K562 (cell line): ENCODE results near the gene MINPP1. TPM values are rescaled to one million over a fixed set of nuclear protein-coding genes. Genes with fewer than 3 reads are reported as not detected.

Experiments used
- ATAC-seq: fragments of 200-7000 bp; cut with Tn5 transposase; 3 replicates; pipeline ENCODE4 v1.9.1; 2020; ENCODE audit warnings: moderate library complexity
- BruUV-seq: library from RNA; stranded (reverse); fragments of 400-500 nt; replicated peaks from 2 replicates; lab custom pipeline; 2021; lab: Mats Ljungman, UMichigan
- CTCF ChIA-PET: fragments of 300-600 bp; formaldehyde crosslinking; extraction: SDS; loops from one replicate; lab custom pipeline; 2021; ENCODE audit warnings: low intra/inter-chr PET ratio; lab: Yijun Ruan, JAX
- POLR2A ChIA-PET: fragments of 300-600, 350-650 bp; sonication (Branson Sonifier 250); formaldehyde crosslinking; extraction: SDS; loops from one replicate; lab custom pipeline; 2021; ENCODE audit warnings: antibody characterized with exemption, inconsistent platforms; lab: Yijun Ruan, JAX
- DNase-seq, 4 experiments: peaks; one replicate each; pipeline versions ENCODE4 v3.0.0 to v3.0.0-alpha.2; 2011 to 2018; ENCODE audit warnings: low spot score in 3 of 4, mixed read lengths in 3 of 4; ENCODE audit errors: extremely low read depth in 1 of 4
- FAIRE-seq: peaks from 2 replicates; lab custom pipeline; 2011; peaks lifted over from hg19 to GRCh38; lab: Jason Lieb, UNC
- H2AFZ ChIP-seq: 2 replicates; pipeline ENCODE4 v1.6.0; 2011; ENCODE audit warnings: low read depth, low read length, control low read depth, inconsistent platforms
- H3K27ac ChIP-seq: fragments of 200-600 bp; 3 replicates; pipeline ENCODE4 v1.8.0; 2011; ENCODE audit warnings: low read depth, mild to moderate bottlenecking, control low read depth, inconsistent platforms, low read length, moderate library complexity, mixed read lengths; ENCODE audit errors: extremely low read depth
- H3K27me3 ChIP-seq, 2 experiments: fragments of 300-600 bp in 1 of 2; 2 replicates in 1 of 2; 3 replicates in 1 of 2; pipeline versions ENCODE4 v1.6.0 to v1.8.0; 2011; ENCODE audit warnings: inconsistent platforms in 2 of 2, low read length in 2 of 2, mild to moderate bottlenecking in 1 of 2, mixed read lengths in 1 of 2, moderate library complexity in 1 of 2; ENCODE audit not compliant: control insufficient read depth in 2 of 2, insufficient read depth in 2 of 2
- H3K36me3 ChIP-seq: fragments of 300-600 bp; 3 replicates; pipeline ENCODE4 v1.8.0; 2011; ENCODE audit warnings: mild to moderate bottlenecking, low read length, inconsistent platforms; ENCODE audit not compliant: control insufficient read depth, insufficient read depth
- H3K4me1 ChIP-seq, 2 experiments: fragments of 200-600 bp in 1 of 2; replicated peaks in 1 of 2; 2 replicates in 1 of 2; 3 replicates in 1 of 2; pipeline versions ENCODE4 v1.5.1 to v1.8.0; 2011; ENCODE audit warnings: inconsistent platforms in 2 of 2, low read length in 2 of 2, mild to moderate bottlenecking in 1 of 2, mixed read lengths in 1 of 2, moderate library complexity in 1 of 2; ENCODE audit not compliant: control insufficient read depth in 2 of 2, insufficient read depth in 2 of 2
- H3K4me2 ChIP-seq: 2 replicates; pipeline ENCODE4 v1.6.1; 2011; ENCODE audit warnings: low read length, control low read depth, inconsistent platforms, mixed read lengths; ENCODE audit not compliant: insufficient read depth
- H3K4me3 ChIP-seq: fragments of 200-600 bp; sonication (generic), shearing (Covaris generic); 2 replicates; pipeline ENCODE4 v1.5.1; 2016; ENCODE audit warnings: control low read depth, inconsistent platforms
- H3K79me2 ChIP-seq: fragments of 200-600 bp; 3 replicates; pipeline ENCODE4 v1.8.0; 2011; ENCODE audit warnings: low read length, inconsistent platforms; ENCODE audit not compliant: control insufficient read depth, insufficient read depth
- H3K9ac ChIP-seq, 2 experiments: 2 replicates each; pipeline versions ENCODE4 v1.6.0 to v1.6.1; 2011; ENCODE audit warnings: low read depth in 2 of 2, low read length in 2 of 2, control low read depth in 1 of 2, inconsistent platforms in 1 of 2, mild to moderate bottlenecking in 1 of 2, mixed read lengths in 1 of 2; ENCODE audit not compliant: insufficient read depth in 1 of 2
- H3K9me1 ChIP-seq: one replicate; pipeline ENCODE4 v1.6.0; 2011; ENCODE audit warnings: inconsistent platforms, mild to moderate bottlenecking, low read length, moderate library complexity; ENCODE audit not compliant: control insufficient read depth, insufficient read depth
- H3K9me3 ChIP-seq: replicated peaks from 2 replicates; pipeline ENCODE4 v1.5.1; 2011; ENCODE audit warnings: low read depth, low read length, inconsistent platforms; ENCODE audit not compliant: control insufficient read depth, insufficient read depth
- H4K20me1 ChIP-seq: replicated peaks from 2 replicates; pipeline ENCODE4 v1.6.1; 2011; ENCODE audit warnings: low read length, inconsistent platforms, mixed read lengths; ENCODE audit not compliant: control insufficient read depth, insufficient read depth
- BCOR ChIP-seq: fragments of 450-650 bp; IDR thresholded peaks from 2 replicates; pipeline ENCODE4 v1.6.1; 2016
- CBX2 ChIP-seq: fragments of 200-600 bp; sonication (generic); IDR thresholded peaks from one replicate; pipeline ENCODE4 v1.6.1; 2012; ENCODE audit warnings: mild to moderate bottlenecking, low read length, inconsistent platforms; ENCODE audit not compliant: insufficient read depth, poor library complexity, severe bottlenecking
- FOXJ3 ChIP-seq: sonication (generic); formaldehyde crosslinking; IDR thresholded peaks from 2 replicates; pipeline ENCODE4 v1.4.0; 2020; ENCODE audit warnings: mild to moderate bottlenecking, missing genetic modification reagents
- HDAC2 ChIP-seq: fragments of 450-650 bp; IDR thresholded peaks from 2 replicates; pipeline ENCODE4 v1.6.1; 2016; ENCODE audit warnings: mild to moderate bottlenecking
- HDAC8 ChIP-seq: fragments of 450-650 bp; IDR thresholded peaks from 2 replicates; pipeline ENCODE4 v1.6.1; 2016; ENCODE audit warnings: mild to moderate bottlenecking, missing genetic modification characterization, moderate library complexity, missing compliant biosample characterization
- HIVEP1 ChIP-seq: fragments of 250-450 bp; sonication (Bioruptor Pico); IDR thresholded peaks from 2 replicates; pipeline ENCODE4 v1.4.0; 2020; ENCODE audit warnings: mild to moderate bottlenecking
- LCOR ChIP-seq: sonication (generic); formaldehyde crosslinking; IDR thresholded peaks from 2 replicates; pipeline ENCODE4 v1.8.0; 2022; ENCODE audit warnings: mild to moderate bottlenecking, missing genetic modification reagents
- MCM5 ChIP-seq: fragments of 450-650 bp; IDR thresholded peaks from 2 replicates; pipeline ENCODE4 v1.6.1; 2016; ENCODE audit warnings: low read depth
- NRF1 ChIP-seq, 2 experiments: fragments of 450-650 bp; IDR thresholded peaks in 1 of 2; conservative IDR thresholded peaks in 1 of 2; 2 replicates each; pipeline ENCODE4 v1.6.1; 2014; ENCODE audit warnings: mild to moderate bottlenecking in 2 of 2
- NUFIP1 ChIP-seq: fragments of 450-650 bp; IDR thresholded peaks from 2 replicates; pipeline ENCODE4 v1.6.1; 2018; ENCODE audit not compliant: partially characterized antibody
- PML ChIP-seq: IDR thresholded peaks from 2 replicates; pipeline ENCODE4 v1.6.1; 2012; ENCODE audit warnings: low read length, inconsistent platforms
- POLR2H ChIP-seq: IDR thresholded peaks from 2 replicates; pipeline ENCODE4 v1.6.1; 2016; ENCODE audit warnings: missing genetic modification characterization, low read depth, mild to moderate bottlenecking, control low read depth, missing compliant biosample characterization, moderate library complexity
- SREBF2 ChIP-seq: sonication (generic); formaldehyde crosslinking; IDR thresholded peaks from 2 replicates; pipeline ENCODE4 v1.4.0; 2020; ENCODE audit warnings: mild to moderate bottlenecking, missing genetic modification reagents
- ZHX1 ChIP-seq: fragments of 150-350 bp; conservative IDR thresholded peaks from 2 replicates; pipeline ENCODE4 v1.6.1; 2014; ENCODE audit warnings: low read length
- ZNF174 ChIP-seq: fragments of 250-450 bp; sonication (Bioruptor Pico); IDR thresholded peaks from 2 replicates; pipeline ENCODE4 v1.4.0; 2020; ENCODE audit warnings: mild to moderate bottlenecking
- ZNF551 ChIP-seq: fragments of 250-450 bp; sonication (Bioruptor Pico); IDR thresholded peaks from 2 replicates; pipeline ENCODE4 v1.5.0; 2021; ENCODE audit warnings: mild to moderate bottlenecking, moderate library complexity
- in situ Hi-C: fragments of 300-500 bp; cut with MboI; formaldehyde crosslinking; loops from 4 replicates; pipeline ENCODE4 v1.15.0; 2018; ENCODE audit warnings: inconsistent platforms, mixed read lengths
- intact Hi-C: fragments of 100-400 bp; cut with micrococcal nuclease; formaldehyde crosslinking; loops from 2 replicates; pipeline ENCODE4 v1.14.2; 2022
- polyA plus RNA-seq, 8 experiments: library from polyadenylated mRNA; depleted of rRNA in 4 of 8; stranded (reverse) in 5 of 8; unstranded in 3 of 8; fragments of >200 nt; fragmentation: Nextera tagmentation in 2 of 8; fragmentation: Illumina TruSeq in 1 of 8; extraction: Ambion mirVana in 2 of 8; extraction: Trizol in 1 of 8; gene quantifications; 2 replicates each; pipeline versions ENCODE4 v1.2.1 to v1.2.3, GENCODE V29; 2011 to 2014; ENCODE audit warnings: inconsistent platforms in 1 of 8, missing spikeins in 1 of 8
- total RNA-seq, 7 experiments: library from RNA; depleted of rRNA in 6 of 7; stranded (reverse); fragments of >200 nt in 6 of 7; fragmentation: Illumina TruSeq in 2 of 7; extraction: Trizol in 2 of 7; gene quantifications; 2 replicates each; pipeline versions ENCODE4 v1.2.1 to v1.2.3, GENCODE V29; 2011 to 2021; ENCODE audit warnings: low replicate concordance in 1 of 7
- TF ChIP-seq, protein P1 (sequence below): fragments of 200-400 bp; formaldehyde crosslinking; IDR thresholded peaks from 2 replicates; pipeline ENCODE4 v1.6.1; 2017; ENCODE audit warnings: mild to moderate bottlenecking, low read depth, low read length, moderate library complexity

The MINPP1 gene
- total and polyA plus RNA-seq, 9 of the 15 experiments (the other 6 are each of a cell fraction or from before 2014, with no cell fraction given): 11.5 to 44.5 (median 27.1) TPM

DNA sequence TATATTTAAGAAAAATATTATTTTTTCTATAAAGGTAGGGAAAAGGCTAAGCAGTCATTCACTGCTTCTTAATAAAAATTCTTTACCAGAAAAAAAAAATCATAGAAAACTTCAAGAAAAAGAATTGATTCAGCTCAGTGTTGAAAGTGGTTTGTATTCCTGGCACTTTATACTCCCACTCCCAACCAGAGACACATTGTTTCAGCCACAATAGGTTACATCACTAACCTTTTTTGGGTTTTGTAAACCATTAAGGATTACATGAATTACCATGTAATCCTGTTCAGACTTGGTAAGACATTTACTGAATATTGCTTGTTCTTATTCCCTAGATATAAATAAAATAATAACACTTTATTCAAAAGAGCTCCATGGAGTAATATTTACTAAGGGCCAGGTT lies 46.6 kb downstream of the MINPP1 start:
- no TSS peak for BruUV-seq
- H3K36me3 ChIP-seq: peaks cover 46% of the 10 kb centered on the region; the same call in 2 of the 3 replicates
- in situ Hi-C loops (no loop called here), intact Hi-C loops (no loop called here)
- no peak overlapping the region for H3K9ac ChIP-seq
- no peak for DNase-seq
- H3K27ac ChIP-seq: no peak overlapping the region
- peaks cover 33% of the 10 kb centered on the region for H3K79me2 ChIP-seq
- ATAC-seq: no peak
- no peak overlapping the region for H3K4me3 ChIP-seq
- no peak overlapping the region for H2AFZ ChIP-seq
- H3K4me2 ChIP-seq: no peak overlapping the region
- CTCF ChIA-PET: no interaction called here
- H3K9me1 ChIP-seq: no peaks in the 10 kb centered on the region
- H3K27me3 ChIP-seq: no peaks in the 10 kb centered on the region
- peaks cover 8 to 21% of the 10 kb centered on the region in 2 experiments; a peak in 4 of 5 replicates for H3K4me1 ChIP-seq
- H4K20me1 ChIP-seq: no peaks in the 10 kb centered on the region; the same call in 1 of the 2 replicates
- POLR2A ChIA-PET: no interaction called here
- H3K9me3 ChIP-seq: no peaks in the 10 kb centered on the region
- no peak for FAIRE-seq
- TF ChIP-seq ZNF551 (CRISPR knock-in tag) (no peak), ZHX1 (no peak), NRF1 (conservative IDR thresholded peaks at IDR 0.05 in 1 of 2, IDR thresholded peaks at IDR 0.05 in 1 of 2) (no peak), BCOR (no peak), LCOR (CRISPR knock-in tag) (no peak), MCM5 (no peak), ZNF174 (no peak), NUFIP1 (no peak), SREBF2 (CRISPR knock-in tag) (no peak), HDAC8 (tag) (no peak), HIVEP1 (CRISPR knock-in tag) (no peak), CBX2 (no peak), HDAC2 (no peak), FOXJ3 (CRISPR knock-in tag) (no peak), PML (no peak), POLR2H (tag) (no peak)
- TF ChIP-seq, protein P1, sequence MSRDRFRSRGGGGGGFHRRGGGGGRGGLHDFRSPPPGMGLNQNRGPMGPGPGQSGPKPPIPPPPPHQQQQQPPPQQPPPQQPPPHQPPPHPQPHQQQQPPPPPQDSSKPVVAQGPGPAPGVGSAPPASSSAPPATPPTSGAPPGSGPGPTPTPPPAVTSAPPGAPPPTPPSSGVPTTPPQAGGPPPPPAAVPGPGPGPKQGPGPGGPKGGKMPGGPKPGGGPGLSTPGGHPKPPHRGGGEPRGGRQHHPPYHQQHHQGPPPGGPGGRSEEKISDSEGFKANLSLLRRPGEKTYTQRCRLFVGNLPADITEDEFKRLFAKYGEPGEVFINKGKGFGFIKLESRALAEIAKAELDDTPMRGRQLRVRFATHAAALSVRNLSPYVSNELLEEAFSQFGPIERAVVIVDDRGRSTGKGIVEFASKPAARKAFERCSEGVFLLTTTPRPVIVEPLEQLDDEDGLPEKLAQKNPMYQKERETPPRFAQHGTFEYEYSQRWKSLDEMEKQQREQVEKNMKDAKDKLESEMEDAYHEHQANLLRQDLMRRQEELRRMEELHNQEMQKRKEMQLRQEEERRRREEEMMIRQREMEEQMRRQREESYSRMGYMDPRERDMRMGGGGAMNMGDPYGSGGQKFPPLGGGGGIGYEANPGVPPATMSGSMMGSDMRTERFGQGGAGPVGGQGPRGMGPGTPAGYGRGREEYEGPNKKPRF: no peak
